Activated naive CD4-positive, alpha-beta T cell treated with anti-CD3 and anti-CD28 coated beads, Interleukin-2, amount 10 ng/mL, durations not matched to agents 7 days and 5 days (primary cell): ENCODE measurements around the gene DNAJC1.
"Not testable (repeated sequence)": the region's sequence is repeated elsewhere in the genome, so short reads cannot be mapped to it uniquely, and the experiment has no call there.

ENCODE experiments used
- CTCF ChIA-PET: fragments of 350-600 bp; sonication (Branson Sonifier 250); formaldehyde crosslinking; loops from one replicate; lab custom pipeline; 2021; ENCODE audit warnings: antibody characterized with exemption; lab: Charles Lee
- DNase-seq: peaks from one replicate; pipeline ENCODE4 v3.0.0-alpha.2; 2020
- H3K27ac Mint-ChIP-seq: one replicate; pipeline ENCODE4 v1.8.0; 2021; ENCODE audit warnings: mild to moderate bottlenecking, moderate library complexity, mixed read lengths
- H3K27me3 Mint-ChIP-seq: one replicate; pipeline ENCODE4 v1.8.0; 2021; ENCODE audit warnings: mild to moderate bottlenecking, mixed read lengths
- H3K36me3 Mint-ChIP-seq: one replicate; pipeline ENCODE4 v1.8.0; 2021; ENCODE audit warnings: mixed read lengths
- H3K4me1 Mint-ChIP-seq: one replicate; pipeline ENCODE4 v1.8.0; 2021; ENCODE audit warnings: mixed read lengths
- H3K4me3 Mint-ChIP-seq: one replicate; pipeline ENCODE4 v1.8.0; 2021; ENCODE audit warnings: mild to moderate bottlenecking, moderate library complexity, mixed read lengths
- H3K9me3 Mint-ChIP-seq: one replicate; pipeline ENCODE4 v1.8.0; 2021; ENCODE audit warnings: mixed read lengths

DNAJC1 gene

DNA sequence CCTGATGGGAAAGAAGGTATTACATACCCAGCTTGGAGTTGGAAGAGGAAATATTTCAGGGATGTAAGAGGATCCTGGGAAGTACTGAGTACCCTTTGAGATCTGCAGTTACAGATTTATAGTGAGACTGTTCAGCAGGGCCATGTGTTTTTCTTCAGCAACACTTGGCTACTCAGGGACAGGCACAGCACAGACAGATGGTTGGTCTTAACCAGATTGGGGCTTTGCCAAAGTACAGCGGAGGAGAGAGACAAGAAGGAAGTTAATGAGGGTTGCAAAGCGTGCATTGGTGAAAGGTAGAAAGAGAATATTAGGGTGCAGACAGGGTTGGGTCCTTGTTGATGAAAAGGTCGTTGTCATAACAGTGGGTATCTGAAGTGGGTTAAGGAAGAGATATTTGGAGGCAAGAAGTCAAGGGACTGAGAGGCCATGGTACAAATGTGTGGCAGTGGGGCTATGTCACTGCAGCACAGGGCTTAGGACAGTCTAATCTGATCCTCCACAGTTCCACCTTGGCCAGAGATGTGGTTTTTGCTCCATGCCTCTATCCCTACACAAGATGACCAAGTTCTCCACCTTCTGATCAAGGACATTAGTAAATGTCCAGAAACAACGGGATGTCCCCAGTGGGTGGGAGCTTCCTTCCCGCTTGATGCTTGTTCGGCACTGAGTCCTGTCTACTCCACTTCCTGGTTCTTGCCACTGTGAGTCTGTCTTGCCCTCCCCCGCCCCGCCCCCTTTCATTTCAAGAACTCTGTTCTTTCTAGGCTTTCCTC lies 18.9 kb upstream of the DNAJC1 start:
- H3K27ac Mint-ChIP-seq = peak overlapping the region; percentile 56
- CTCF ChIA-PET = interaction anchor here (1.2 kb wide), 1 partner anchor 17 kb away, joined by 4 read pairs; no protein-coding TSS in a partner anchor
- peaks cover 4% of the 10 kb centered on the region for H3K27me3 Mint-ChIP-seq
- H3K4me3 Mint-ChIP-seq = peak overlapping the region; percentile 58
- peaks cover 5% of the 10 kb centered on the region for H3K36me3 Mint-ChIP-seq
- peaks cover 19% of the 10 kb centered on the region for H3K4me1 Mint-ChIP-seq
- H3K9me3 Mint-ChIP-seq = peaks cover 4% of the 10 kb centered on the region
- peak; percentile 64 for DNase-seq

DNA sequence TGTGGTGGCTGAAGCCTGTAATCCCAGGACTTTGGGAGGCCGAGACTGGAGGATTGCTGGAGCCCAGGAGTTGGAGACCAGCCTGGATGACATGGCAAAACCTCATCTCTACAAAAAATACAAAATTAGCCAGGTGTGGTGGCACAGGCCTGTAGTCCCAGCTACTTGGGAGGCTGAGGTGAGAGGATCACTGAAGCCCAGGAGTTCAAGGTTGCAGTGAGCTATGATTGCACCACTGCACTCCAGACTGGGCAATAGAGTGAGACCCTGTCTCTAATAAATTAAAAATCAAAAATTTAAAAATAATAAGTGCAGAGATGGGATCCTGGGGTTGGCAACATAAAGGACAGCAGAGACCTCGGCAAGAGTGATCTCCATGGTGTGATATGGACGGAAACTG lies 17.6 kb upstream of the DNAJC1 start:
- DNase-seq, H3K27ac Mint-ChIP-seq, H3K27me3 Mint-ChIP-seq, H3K36me3 Mint-ChIP-seq, H3K4me3 Mint-ChIP-seq, H3K9me3 Mint-ChIP-seq, CTCF ChIA-PET: not testable (repeated sequence)
- H3K4me1 Mint-ChIP-seq = peaks cover 19% of the 10 kb centered on the region

GRCh38 chr10:22017283-22018020 lies 13.9 kb upstream of the DNAJC1 start:
- Mint-ChIP-seq H3K27ac (no peak overlapping the region), H3K4me1 (peaks cover 7% of the 10 kb centered on the region), H3K36me3 (no peaks in the 10 kb centered on the region), H3K4me3 (no peak overlapping the region), H3K27me3 (peaks cover 9% of the 10 kb centered on the region), H3K9me3 (no peaks in the 10 kb centered on the region)
- CTCF ChIA-PET = no interaction called here
- no peak for DNase-seq

DNA sequence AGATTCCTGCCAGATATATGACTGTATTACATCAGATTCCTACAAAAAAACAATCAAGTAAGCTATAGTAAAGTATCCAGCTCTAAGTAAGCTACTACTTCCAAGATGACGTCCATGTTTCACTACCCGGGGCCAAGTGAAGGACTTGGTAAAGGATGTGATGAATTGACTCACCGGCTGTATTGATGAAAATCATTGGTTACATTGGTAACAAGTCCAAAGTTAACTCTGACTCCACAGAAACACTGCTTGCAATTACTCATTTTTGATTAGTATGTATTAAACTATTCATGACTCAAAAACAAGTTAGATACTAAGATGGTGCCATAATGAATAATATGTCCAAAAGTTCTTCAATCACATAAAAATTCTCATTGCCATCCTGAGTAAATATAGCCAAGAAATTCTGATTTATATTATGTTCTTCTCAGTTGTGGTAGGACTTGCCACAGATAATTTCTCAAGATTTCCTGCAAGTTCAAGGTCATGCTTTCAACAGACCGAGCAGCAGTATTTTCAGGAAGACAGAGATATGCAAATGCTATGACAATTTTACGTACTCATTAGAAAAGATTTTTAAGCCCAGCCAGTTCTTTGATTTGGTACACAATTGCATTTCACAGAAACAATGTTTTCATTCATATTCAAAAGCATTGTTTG lies 12.6 kb upstream of the DNAJC1 start:
- Mint-ChIP-seq H3K36me3 (no peaks in the 10 kb centered on the region), H3K27ac (no peak overlapping the region), H3K4me1 (no peaks in the 10 kb centered on the region), H3K4me3 (no peak overlapping the region), H3K9me3 (no peaks in the 10 kb centered on the region), H3K27me3 (peaks cover 9% of the 10 kb centered on the region)
- no peak for DNase-seq
- CTCF ChIA-PET = no interaction called here

- no peak overlapping the region for H3K4me3 Mint-ChIP-seq
- no peak for DNase-seq
- no peaks in the 10 kb centered on the region for H3K9me3 Mint-ChIP-seq
- no peaks in the 10 kb centered on the region for H3K4me1 Mint-ChIP-seq
- CTCF ChIA-PET = interaction anchor here (0.7 to 1.5 kb wide), 4 partner anchors 19 to 978 kb away, joined by 3 read pairs; no protein-coding TSS in a partner anchor
- H3K27me3 Mint-ChIP-seq = peaks cover 25% of the 10 kb centered on the region
- no peak overlapping the region for H3K27ac Mint-ChIP-seq
- no peaks in the 10 kb centered on the region for H3K36me3 Mint-ChIP-seq
Observed at GRCh38 chr10:22010973-22011408, 7.5 kb upstream of the DNAJC1 start.

DNA sequence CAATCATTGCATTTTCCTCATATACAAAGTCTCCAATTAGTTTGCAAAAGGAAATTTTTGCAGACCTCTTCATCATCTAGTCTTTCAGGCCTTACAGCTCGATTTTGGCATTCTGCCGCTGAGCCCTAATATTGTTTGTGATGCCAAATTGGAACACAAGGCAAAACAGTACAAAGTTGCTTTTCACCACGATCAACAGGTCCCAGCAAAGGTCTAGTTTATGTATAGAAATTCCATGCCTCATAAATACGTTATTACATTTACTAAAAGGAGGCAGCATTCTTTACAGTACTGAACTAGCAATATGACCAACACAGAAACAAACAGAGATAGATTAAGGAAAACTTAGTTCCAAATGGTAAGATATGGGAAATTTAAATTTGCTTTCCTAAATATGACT lies 7.0 kb upstream of the DNAJC1 start:
- H3K27ac Mint-ChIP-seq = no peak overlapping the region
- peaks cover 30% of the 10 kb centered on the region for H3K27me3 Mint-ChIP-seq
- no peaks in the 10 kb centered on the region for H3K36me3 Mint-ChIP-seq
- no peak overlapping the region for H3K4me3 Mint-ChIP-seq
- CTCF ChIA-PET = interaction anchor here (0.7 to 1.5 kb wide), 4 partner anchors 14 to 978 kb away, joined by 3 to 6 read pairs (median 3); no protein-coding TSS in a partner anchor
- no peak for DNase-seq
- H3K9me3 Mint-ChIP-seq = no peaks in the 10 kb centered on the region
- peaks cover 4% of the 10 kb centered on the region for H3K4me1 Mint-ChIP-seq

GRCh38 chr10:22006379-22006884 lies 2.9 kb upstream of the DNAJC1 start:
- Mint-ChIP-seq H3K9me3 (no peaks in the 10 kb centered on the region), H3K27ac (no peak overlapping the region), H3K27me3 (peaks cover 24% of the 10 kb centered on the region), H3K4me1 (peaks cover 26% of the 10 kb centered on the region), H3K36me3 (no peaks in the 10 kb centered on the region), H3K4me3 (no peak overlapping the region)
- CTCF ChIA-PET = interaction anchor here (1.8 kb wide), 1 partner anchor 13 kb away, joined by 6 read pairs; no protein-coding TSS in a partner anchor
- no peak for DNase-seq

DNA sequence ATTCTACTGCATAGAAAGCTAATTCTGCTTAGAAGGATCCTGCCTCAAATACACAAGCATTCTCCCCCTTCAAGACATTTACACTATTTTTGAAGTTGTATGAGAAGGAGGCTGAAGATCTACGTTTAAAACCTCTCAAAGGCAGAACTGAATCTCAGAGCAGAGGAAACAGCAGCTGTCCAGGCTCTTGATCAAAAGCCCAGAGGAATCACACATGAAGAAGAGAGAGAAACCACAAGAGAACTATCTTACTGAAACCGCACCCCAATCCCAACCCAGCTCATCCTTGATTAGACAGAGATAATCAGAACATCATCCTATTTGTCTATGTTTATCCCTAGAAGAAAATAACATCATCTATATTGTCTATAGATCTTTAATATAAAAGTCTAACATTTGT lies 2.2 kb upstream of the DNAJC1 start:
- CTCF ChIA-PET = interaction anchor here (0.9 to 1.8 kb wide), 2 partner anchors 12 to 17 kb away, joined by 4 to 6 read pairs; no protein-coding TSS in a partner anchor
- no peak overlapping the region for H3K4me3 Mint-ChIP-seq
- peaks cover 24% of the 10 kb centered on the region for H3K27me3 Mint-ChIP-seq
- peaks cover 32% of the 10 kb centered on the region for H3K4me1 Mint-ChIP-seq
- H3K36me3 Mint-ChIP-seq = no peaks in the 10 kb centered on the region
- H3K27ac Mint-ChIP-seq = no peak overlapping the region
- DNase-seq = no peak
- H3K9me3 Mint-ChIP-seq = no peaks in the 10 kb centered on the region

- H3K4me3 Mint-ChIP-seq = peak overlapping the region; percentile 87
- no peak for DNase-seq
- peaks cover 19% of the 10 kb centered on the region for H3K27me3 Mint-ChIP-seq
- H3K27ac Mint-ChIP-seq = peak overlapping the region; percentile 91
- H3K36me3 Mint-ChIP-seq = peaks cover 5% of the 10 kb centered on the region
- peaks cover 37% of the 10 kb centered on the region for H3K4me1 Mint-ChIP-seq
- CTCF ChIA-PET = interaction anchor here (2.1 kb wide), 1 partner anchor 985 kb away, joined by 6 read pairs; no protein-coding TSS in a partner anchor
- no peaks in the 10 kb centered on the region for H3K9me3 Mint-ChIP-seq
Observed at GRCh38 chr10:22003964-22004281, 393 bp upstream of the DNAJC1 start.

DNA sequence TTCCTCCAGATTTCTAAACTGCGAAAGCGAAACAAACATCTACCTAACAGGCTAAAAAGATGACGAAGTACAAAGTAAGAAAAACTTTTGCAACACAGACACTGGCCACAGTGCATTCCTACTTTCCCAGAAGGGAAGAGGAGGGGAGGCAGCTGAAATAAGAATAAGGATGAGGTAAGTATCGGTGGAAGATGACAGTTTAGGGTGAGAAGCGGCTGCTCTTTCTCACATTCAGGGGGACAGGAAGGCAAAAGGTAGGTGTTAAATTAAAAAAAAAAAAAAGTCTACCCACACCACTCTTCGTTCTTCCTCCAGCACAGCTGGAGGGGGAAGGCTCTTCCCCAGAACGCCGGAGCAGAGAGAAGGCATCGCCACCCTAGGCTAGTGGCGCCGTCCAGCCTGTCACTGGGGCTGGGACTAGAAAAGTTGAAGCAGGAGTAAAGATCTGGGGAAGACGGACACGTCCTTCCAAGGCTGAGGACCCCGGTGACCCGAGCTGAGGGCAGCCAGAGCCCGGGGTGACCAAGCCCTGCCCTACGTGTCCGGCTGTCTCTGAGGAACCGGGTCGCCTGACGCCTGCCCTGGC lies 846 bp downstream of the DNAJC1 start:
- CTCF ChIA-PET = interaction anchor here (1.0 to 2.1 kb wide), 4 partner anchors 9 to 986 kb away, joined by 3 to 6 read pairs (median 6); no protein-coding TSS in a partner anchor
- H3K27ac Mint-ChIP-seq = peak overlapping the region; percentile 91
- peaks cover 5% of the 10 kb centered on the region for H3K36me3 Mint-ChIP-seq
- peaks cover 37% of the 10 kb centered on the region for H3K4me1 Mint-ChIP-seq
- peak overlapping the region; percentile 87 for H3K4me3 Mint-ChIP-seq
- no peaks in the 10 kb centered on the region for H3K9me3 Mint-ChIP-seq
- DNase-seq = no peak
- H3K27me3 Mint-ChIP-seq = peaks cover 13% of the 10 kb centered on the region

DNA sequence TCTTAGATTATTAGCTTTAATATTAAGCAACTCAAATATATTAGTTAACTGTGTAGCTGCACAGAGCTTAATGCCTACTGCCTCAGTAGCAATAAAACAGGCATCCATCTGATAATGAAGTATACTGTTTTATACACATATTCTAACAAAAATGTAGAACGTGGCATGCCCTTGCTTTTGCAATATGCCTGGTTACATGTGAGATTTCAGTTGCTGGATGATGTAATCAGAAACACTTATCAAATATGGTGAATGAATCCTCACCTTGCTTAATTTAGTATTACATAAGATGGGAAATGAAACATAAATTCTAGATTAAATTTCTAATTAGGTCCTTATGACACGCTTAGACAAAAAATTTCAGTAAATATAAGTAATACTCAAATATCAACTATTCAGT lies 8.0 kb downstream of the DNAJC1 start:
- Mint-ChIP-seq H3K4me1 (peaks cover 12% of the 10 kb centered on the region), H3K9me3 (no peaks in the 10 kb centered on the region), H3K27ac (no peak overlapping the region), H3K36me3 (peaks cover 5% of the 10 kb centered on the region), H3K4me3 (no peak overlapping the region), H3K27me3 (no peaks in the 10 kb centered on the region)
- no peak for DNase-seq
- CTCF ChIA-PET = interaction anchor here (5.6 kb wide), 1 partner anchor 994 kb away, joined by 49 read pairs; no protein-coding TSS in a partner anchor

GRCh38 chr10:21993360-21994001 lies 10.0 kb downstream of the DNAJC1 start:
- H3K36me3 Mint-ChIP-seq = no peaks in the 10 kb centered on the region
- no peak overlapping the region for H3K27ac Mint-ChIP-seq
- no peak for DNase-seq
- H3K27me3 Mint-ChIP-seq = no peaks in the 10 kb centered on the region
- H3K4me3 Mint-ChIP-seq = no peak overlapping the region
- peaks cover 7% of the 10 kb centered on the region for H3K4me1 Mint-ChIP-seq
- H3K9me3 Mint-ChIP-seq = no peaks in the 10 kb centered on the region
- CTCF ChIA-PET = interaction anchor here (0.6 to 5.6 kb wide), 18 partner anchors 9 to 1077 kb away, joined by 3 to 49 read pairs (median 4); no protein-coding TSS in a partner anchor

GRCh38 chr10:21991785-21992184 lies 11.7 kb downstream of the DNAJC1 start:
- Mint-ChIP-seq H3K4me1 (peaks cover 4% of the 10 kb centered on the region), H3K4me3 (no peak overlapping the region), H3K36me3 (no peaks in the 10 kb centered on the region), H3K9me3 (no peaks in the 10 kb centered on the region), H3K27ac (no peak overlapping the region), H3K27me3 (no peaks in the 10 kb centered on the region)
- DNase-seq = no peak
- CTCF ChIA-PET = interaction anchor here (0.6 to 1.4 kb wide), 2 partner anchors 496 to 562 kb away, joined by 3 to 4 read pairs; no protein-coding TSS in a partner anchor
